Endothelial cell of umbilical vein (primary cell): ENCODE data around the gene GPR162. TPM values are rescaled to one million over a fixed set of nuclear protein-coding genes. Genes with fewer than 3 reads are reported as not detected.

Experiments
- BruUV-seq: library from RNA; stranded (reverse); fragments of 400-500 nt; replicated peaks from 2 replicates; lab custom pipeline; 2021; lab: Mats Ljungman, UMichigan
- CTCF ChIA-PET: fragments of 300-600, 350-600 bp; sonication (Branson Sonifier 250); formaldehyde crosslinking; loops from one replicate; lab custom pipeline; 2021; ENCODE audit warnings: antibody characterized with exemption, inconsistent platforms; lab: Charles Lee
- POLR2A ChIA-PET: fragments of 300-600, 350-600 bp; sonication (Branson Sonifier 250); formaldehyde crosslinking; loops from one replicate; lab custom pipeline; 2021; ENCODE audit warnings: antibody characterized with exemption, inconsistent platforms; lab: Charles Lee
- DNase-seq: peaks from one replicate; pipeline ENCODE4 v3.0.0-alpha.2; 2011; ENCODE audit warnings: low read depth, low spot score
- FAIRE-seq: peaks from 2 replicates; lab custom pipeline; 2011; peaks lifted over from hg19 to GRCh38; lab: Jason Lieb, UNC
- H2AFZ ChIP-seq: 2 replicates; pipeline ENCODE4 v1.6.0; 2012; ENCODE audit warnings: low read depth, low read length, control low read depth, inconsistent platforms
- H3K27ac ChIP-seq: 2 replicates; pipeline ENCODE4 v1.5.1; 2011; ENCODE audit warnings: low read depth, mild to moderate bottlenecking, control low read depth, low read length, moderate library complexity; ENCODE audit not compliant: insufficient read depth
- H3K27me3 ChIP-seq, 2 experiments: 2 replicates each; pipeline versions ENCODE4 v1.6.0 to v1.6.1; 2011; ENCODE audit warnings: low read length in 2 of 2, mixed read lengths in 1 of 2; ENCODE audit not compliant: control insufficient read depth in 2 of 2, insufficient read depth in 2 of 2
- H3K36me3 ChIP-seq, 2 experiments: 2 replicates in 1 of 2; 3 replicates in 1 of 2; pipeline ENCODE4 v1.5.1; 2011; ENCODE audit warnings: low read length in 2 of 2, mild to moderate bottlenecking in 1 of 2, moderate library complexity in 1 of 2; ENCODE audit not compliant: control insufficient read depth in 2 of 2, insufficient read depth in 2 of 2; ENCODE audit errors: extremely low read depth in 1 of 2
- H3K4me1 ChIP-seq: 3 replicates; pipeline ENCODE4 v1.5.1; 2011; ENCODE audit warnings: mild to moderate bottlenecking, low read length; ENCODE audit not compliant: control insufficient read depth, insufficient read depth; ENCODE audit errors: extremely low read depth
- H3K4me2 ChIP-seq: 2 replicates; pipeline ENCODE4 v1.6.1; 2011; ENCODE audit warnings: low read length, control low read depth, mixed read lengths; ENCODE audit not compliant: insufficient read depth
- H3K4me3 ChIP-seq, 3 experiments: fragments of 200-600 bp in 1 of 3; sonication (generic), shearing (Covaris generic) in 1 of 3; replicated peaks in 1 of 3; 2 replicates each; pipeline ENCODE4 v1.5.1; 2011 to 2016; ENCODE audit warnings: control low read depth in 3 of 3, low read length in 3 of 3, mild to moderate bottlenecking in 2 of 3, inconsistent platforms in 1 of 3, low read depth in 1 of 3, moderate library complexity in 1 of 3; ENCODE audit not compliant: insufficient read depth in 1 of 3
- H3K79me2 ChIP-seq: 2 replicates; pipeline ENCODE4 v1.6.0; 2012; ENCODE audit warnings: low read length, inconsistent platforms; ENCODE audit not compliant: control insufficient read depth, insufficient read depth
- H3K9ac ChIP-seq: replicated peaks from 2 replicates; pipeline ENCODE3; 2011; ENCODE audit warnings: low read length, control low read depth; ENCODE audit not compliant: insufficient read depth; ENCODE audit errors: extremely low read depth
- H3K9me1 ChIP-seq: replicated peaks from 3 replicates; pipeline ENCODE4 v1.6.0; 2011; ENCODE audit warnings: mild to moderate bottlenecking, low read length; ENCODE audit not compliant: control insufficient read depth, insufficient read depth; ENCODE audit errors: extremely low read depth
- H3K9me3 ChIP-seq: replicated peaks from 2 replicates; pipeline ENCODE4 v1.5.1; 2012; ENCODE audit warnings: low read length, inconsistent platforms; ENCODE audit not compliant: control insufficient read depth, insufficient read depth
- H4K20me1 ChIP-seq: replicated peaks from 2 replicates; pipeline ENCODE3; 2011; ENCODE audit warnings: mild to moderate bottlenecking, low read length; ENCODE audit not compliant: control insufficient read depth, insufficient read depth; ENCODE audit errors: extremely low read depth
- CTCF ChIP-seq, 2 donors: IDR thresholded peaks; 1 replicate in 1 of 2; 2 replicates in 1 of 2; pipeline ENCODE4 v1.5.1; 2011; ENCODE audit warnings: low read length in 2 of 2, mild to moderate bottlenecking in 2 of 2, moderate library complexity in 2 of 2, control low read depth in 1 of 2, inconsistent platforms in 1 of 2, low read depth in 1 of 2; ENCODE audit not compliant: insufficient read depth in 1 of 2; ENCODE audit errors: extremely low read depth in 1 of 2
- FOS ChIP-seq: IDR thresholded peaks from 2 replicates; pipeline ENCODE4 v1.6.1; 2011; ENCODE audit warnings: mild to moderate bottlenecking, low read length, moderate library complexity, borderline replicate concordance; ENCODE audit not compliant: insufficient read depth
- GATA2 ChIP-seq: IDR thresholded peaks from 2 replicates; pipeline ENCODE4 v1.7.0; 2011; ENCODE audit warnings: low read depth, mild to moderate bottlenecking, moderate library complexity, mixed read lengths, low read length; ENCODE audit not compliant: insufficient read length, insufficient read depth
- JUN ChIP-seq: IDR thresholded peaks from 2 replicates; pipeline ENCODE4 v1.6.1; 2011; ENCODE audit warnings: borderline replicate concordance, low read depth; ENCODE audit not compliant: insufficient read length, insufficient read depth
- MAX ChIP-seq: IDR thresholded peaks from 2 replicates; pipeline ENCODE4 v1.6.1; 2011; ENCODE audit not compliant: insufficient read depth, insufficient read length
- dilution Hi-C: fragments of 300-500 bp; cut with MboI; formaldehyde crosslinking; loops from one replicate; pipeline ENCODE4 v1.15.0; 2019; ENCODE audit warnings: low sequenced_read_pairs; ENCODE audit not compliant: extremely low pct_ligation_motif_present
- intact Hi-C: fragments of 100-400 bp; cut with micrococcal nuclease; formaldehyde crosslinking; loops from one replicate; pipeline ENCODE4 v1.10.0; 2022
- polyA plus RNA-seq, 4 experiments: library from polyadenylated mRNA; depleted of rRNA in 3 of 4; stranded (reverse) in 3 of 4; unstranded in 1 of 4; fragments of >200 nt; gene quantifications; 2 replicates each; pipeline versions ENCODE4 v1.2.1 to v1.2.3, GENCODE V29; 2011 to 2012; ENCODE audit warnings: missing spikeins in 1 of 4
- total RNA-seq: library from RNA; stranded (reverse); gene quantifications from 2 replicates; pipeline ENCODE4 v1.2.3, GENCODE V29; 2021

GPR162 gene
- total and polyA plus RNA-seq, 2 donors (not counting 3 experiments of a cell fraction or from before 2014, with no cell fraction given): 9.7 to 13.7 TPM

- Histone ChIP-seq H3K79me2 (peaks cover 40% of the 10 kb centered on the region), H3K9me3 (no peaks in the 10 kb centered on the region), H3K36me3 (peaks cover 2 to 30% of the 10 kb centered on the region in 2 experiments), H3K9ac (peak overlapping the region; percentile 67), H3K4me1 (peaks cover 36% of the 10 kb centered on the region), H3K27me3 (no peaks in the 10 kb centered on the region), H3K9me1 (no peaks in the 10 kb centered on the region), H2AFZ (no peak overlapping the region), H4K20me1 (no peaks in the 10 kb centered on the region), H3K4me3 (peak overlapping the region; percentile 60 to 95 (median 75)), H3K4me2 (peak overlapping the region; percentile 75), H3K27ac (no peak overlapping the region)
- ChIA-PET CTCF (interaction anchor here (0.9 to 3.9 kb wide), 17 partner anchors 10 to 246 kb away, joined by 3 to 43 read pairs (median 7); partner anchors contain the start of genes C12orf57, C1RL, CDCA3 and RNU7-1), POLR2A (interaction anchor here (1.1 to 2.4 kb wide), 5 partner anchors 16 to 76 kb away, joined by 3 to 48 read pairs (median 8); partner anchors contain the start of genes C12orf57, CDCA3, LRRC23 and RNU7-1)
- TF ChIP-seq GATA2 (no peak), FOS (no peak), CTCF (IDR thresholded peaks at IDR 0.05; ENCODE audit: extremely low read depth in 1 of 2, insufficient read depth in 1 of 2, low read depth in 1 of 2, low read length in 2 of 2) (peak in 1 of 2 donors; percentile 25), MAX (no peak), JUN (no peak)
- dilution Hi-C loops: no loop called here
- DNase-seq: no peak
- intact Hi-C loops: loop anchor here (1.0 kb wide), 4 partner anchors 16 to 97 kb away; partner anchors contain the start of genes RNU7-1 and USP5
- FAIRE-seq: peak; percentile 81
- no TSS peak for BruUV-seq
Observed at GRCh38 chr12:6868211-6869048, 46.8 kb downstream of the GPR162 start.
